OCI-M2 (cell line): ENCODE measurements around the gene HOXB8.

Source experiments
- DNase-seq: peaks from one replicate; lab custom pipeline; 2025; ENCODE audit not compliant: unreplicated experiment; lab: John Stamatoyannopoulos, UW

Gene HOXB8

DNA sequence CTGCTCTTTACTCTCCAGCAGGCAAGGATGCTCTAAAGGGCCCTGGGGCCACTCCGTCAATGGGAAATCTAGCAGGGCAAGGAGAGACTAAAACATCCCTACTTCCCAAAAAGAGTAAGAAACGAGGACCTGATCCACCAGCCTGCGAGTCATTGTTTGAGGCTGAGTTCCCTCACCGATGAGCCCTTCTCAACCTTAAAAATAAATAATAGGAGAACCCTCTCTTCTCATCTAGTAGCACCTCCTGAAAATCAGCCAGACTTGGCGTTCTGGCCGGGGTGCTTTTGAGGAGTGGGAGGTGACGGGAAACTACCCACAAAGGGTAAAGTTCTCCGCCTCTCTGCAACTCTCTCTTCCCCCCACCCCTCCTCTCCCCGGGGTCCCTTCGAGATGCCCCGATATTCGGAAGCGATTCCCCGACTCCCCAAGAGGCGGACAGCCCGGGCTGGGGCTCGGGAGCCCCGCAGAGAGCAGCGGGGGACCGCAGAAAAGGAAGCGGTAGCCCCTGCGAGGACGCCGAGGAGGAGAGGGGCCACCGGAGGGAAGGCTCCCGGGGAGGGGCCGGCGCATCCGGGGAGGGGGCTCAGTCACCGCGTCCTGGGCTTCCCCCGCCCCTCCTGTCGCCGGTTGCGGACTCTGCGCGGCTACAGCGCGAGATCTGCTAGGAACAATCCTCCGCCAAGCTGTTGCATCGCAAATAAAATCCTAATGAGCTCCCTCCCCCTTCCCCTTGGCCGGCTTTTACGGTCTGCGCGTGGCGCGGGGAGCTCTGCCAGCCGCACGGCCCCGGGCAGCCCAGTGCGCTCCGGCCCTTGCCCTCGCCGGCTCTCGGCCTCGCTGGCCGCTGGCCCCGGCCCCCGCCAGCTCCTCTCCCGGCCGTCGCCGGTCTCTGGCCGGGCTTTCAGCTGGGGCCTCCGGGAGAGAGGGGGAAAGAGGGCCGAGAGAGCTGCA, 9.7 kb upstream of the HOXB8 start:
- DNase-seq: no peak

DNA sequence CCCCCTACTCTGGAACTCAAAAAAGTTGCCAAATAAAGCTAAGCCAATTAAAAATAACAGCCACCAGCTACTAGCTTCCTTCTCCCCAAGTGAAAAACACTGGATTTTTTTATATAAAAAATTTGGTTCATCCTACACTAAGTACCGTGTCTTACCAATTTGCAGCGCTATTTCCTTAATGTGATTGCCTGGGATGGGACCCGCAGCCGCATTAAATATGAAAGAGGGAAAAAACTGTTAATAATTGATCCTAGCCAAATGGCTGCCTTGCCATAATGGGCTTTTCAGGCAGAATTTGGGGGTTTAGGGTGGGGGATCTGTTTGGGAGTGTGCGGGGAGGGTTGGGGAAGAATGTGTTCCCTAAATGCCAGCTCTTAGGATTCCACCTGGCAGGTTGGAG, 9.0 kb upstream of the HOXB8 start:
- no peak for DNase-seq

DNA sequence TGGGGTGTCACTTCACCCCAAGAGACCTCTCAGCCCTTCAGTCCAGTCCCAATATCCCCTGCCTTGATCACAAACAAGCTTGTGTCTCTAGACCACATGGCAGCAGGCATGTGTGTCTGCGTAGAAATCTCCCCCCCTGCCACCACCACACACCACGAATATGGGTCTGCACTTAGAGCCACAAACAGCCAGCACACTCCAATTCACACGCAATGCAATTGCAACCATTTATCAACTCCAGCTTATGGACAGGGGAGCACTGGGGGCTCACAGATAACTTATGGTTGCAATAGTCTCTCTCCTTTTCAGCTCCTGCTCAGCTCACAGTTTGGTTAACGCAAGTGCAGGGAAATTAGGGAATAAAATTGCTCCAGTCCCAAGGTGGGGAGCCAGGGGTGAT, 8.5 kb upstream of the HOXB8 start:
- no peak for DNase-seq

DNA sequence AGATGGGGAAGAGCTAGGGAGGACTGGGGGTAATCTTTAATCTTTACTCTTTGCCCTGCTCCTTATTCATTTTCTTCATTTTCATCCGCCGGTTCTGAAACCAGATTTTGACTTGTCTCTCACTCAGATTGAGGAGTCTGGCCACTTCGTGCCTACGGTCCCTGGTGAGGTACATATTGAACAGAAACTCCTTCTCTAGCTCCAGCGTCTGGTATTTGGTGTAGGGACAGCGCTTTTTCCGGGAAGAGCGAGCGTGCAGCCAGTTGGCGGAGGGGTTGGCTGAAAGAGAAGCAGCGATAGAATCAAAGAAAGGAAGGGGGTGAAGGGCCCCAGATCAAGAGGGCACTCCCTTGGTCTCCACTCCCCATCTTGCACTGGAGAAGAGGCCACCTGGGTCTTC, 7.8 kb upstream of the HOXB8 start:
- no peak for DNase-seq

DNA sequence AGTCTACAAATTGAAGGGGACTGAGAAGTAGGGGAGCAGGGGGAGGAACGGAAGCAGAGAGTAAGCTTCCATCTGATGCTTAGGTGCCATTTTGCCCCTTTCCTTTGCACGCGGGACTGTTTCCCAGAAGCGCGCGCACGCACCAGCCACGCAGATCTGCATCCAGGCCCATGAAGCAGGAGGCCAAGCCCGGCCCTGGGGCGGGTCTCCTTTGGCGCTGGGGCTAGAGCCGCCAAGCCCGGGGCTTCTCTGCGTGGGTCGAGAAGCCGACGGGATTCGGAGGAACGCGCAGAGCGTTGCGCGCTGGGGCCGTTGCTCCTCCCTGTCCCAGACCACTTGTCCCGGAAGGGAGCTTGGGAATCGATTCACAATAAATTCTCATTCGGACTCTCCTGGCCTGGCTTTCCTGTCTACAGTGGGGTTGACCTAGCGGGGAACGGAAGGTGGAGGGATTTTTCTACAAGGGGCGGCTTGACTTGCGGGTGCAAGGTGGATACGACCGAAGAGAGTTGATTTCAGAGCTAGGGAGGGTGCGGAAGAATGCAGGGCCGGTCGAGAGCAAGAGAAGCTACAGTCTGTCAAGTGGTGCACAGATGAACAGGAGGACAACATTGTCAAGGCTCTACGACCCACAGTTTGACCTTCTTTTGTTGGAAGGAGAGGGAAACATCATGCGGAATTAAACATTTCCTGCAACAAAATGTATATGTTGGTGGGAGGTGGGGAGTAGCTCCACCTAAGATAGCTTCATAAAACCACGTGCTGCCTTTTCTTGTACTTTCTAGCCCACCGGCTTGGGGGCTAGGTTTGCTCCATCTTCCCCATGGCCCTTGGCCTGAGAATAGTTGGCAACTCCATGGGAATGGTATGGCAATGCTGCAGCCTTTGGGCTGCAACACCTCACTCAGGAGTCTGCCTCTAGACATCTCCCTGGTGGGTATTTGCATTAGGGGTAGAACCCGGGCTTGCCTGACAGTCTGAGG, 6.6 kb upstream of the HOXB8 start:
- no peak for DNase-seq

DNA sequence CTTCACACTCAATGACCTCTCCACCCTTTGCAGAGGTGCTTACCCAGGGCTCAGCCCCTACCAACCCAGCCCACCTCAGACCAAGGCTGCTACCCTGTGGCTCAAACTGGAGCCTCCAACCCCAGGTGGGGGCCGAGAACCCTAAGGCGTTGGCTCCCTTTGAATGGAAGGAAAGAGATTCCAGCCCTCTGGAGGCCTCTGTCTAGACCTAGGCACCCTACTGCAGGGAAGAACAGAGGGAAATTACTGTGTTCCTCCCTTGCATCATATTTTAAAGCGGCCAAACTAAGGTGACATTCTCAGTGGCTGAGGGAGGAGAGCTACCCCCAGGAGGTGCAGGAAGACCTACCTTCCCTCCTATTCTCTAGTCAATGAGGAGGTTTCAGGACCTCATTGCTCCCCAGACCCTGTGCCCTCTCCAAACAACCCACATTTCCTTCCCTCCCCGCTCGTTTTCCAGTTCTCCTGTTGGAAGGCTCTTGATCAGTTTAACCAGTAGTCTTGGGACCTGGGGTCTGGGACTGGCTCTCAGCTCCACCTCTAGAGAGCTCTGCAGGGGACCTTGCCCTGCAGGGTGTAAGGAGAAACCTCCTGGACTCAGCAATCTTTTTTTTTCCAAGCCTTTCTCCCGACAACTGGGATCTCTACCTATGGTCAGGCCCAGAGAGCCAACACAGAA, 5.5 kb upstream of the HOXB8 start:
- DNase-seq: no peak

DNA sequence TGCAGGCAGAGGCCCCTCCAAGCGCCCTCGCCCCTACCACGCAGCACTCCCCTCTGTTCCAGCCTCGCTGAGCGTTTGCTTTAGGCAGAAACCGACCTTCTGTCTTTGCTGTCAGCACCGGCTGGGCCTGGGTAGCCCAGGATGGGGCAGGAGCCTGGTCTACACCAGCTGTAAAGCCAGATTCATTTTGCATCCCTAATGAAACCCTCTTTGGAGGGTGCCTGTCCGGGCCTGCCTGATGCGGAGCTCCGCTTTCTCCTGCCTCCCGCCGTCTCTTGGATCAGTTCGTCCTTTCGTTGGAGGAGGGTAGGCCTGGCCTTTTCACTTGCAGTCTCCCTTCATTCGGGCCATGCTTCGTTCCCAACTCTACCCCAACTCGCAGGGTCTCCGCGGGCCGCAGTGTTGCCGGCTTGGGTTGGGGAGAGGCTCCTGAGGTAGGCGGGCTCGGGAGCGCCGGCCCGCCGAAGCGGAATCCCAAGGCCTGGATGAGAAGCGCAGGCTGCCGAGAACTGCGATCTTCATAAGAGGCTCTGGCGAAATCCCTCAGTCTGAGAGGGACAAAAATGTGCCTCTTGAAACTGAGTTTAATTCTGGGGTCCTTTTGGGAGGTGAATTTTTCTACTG, 4.8 kb upstream of the HOXB8 start:
- no peak for DNase-seq

DNA sequence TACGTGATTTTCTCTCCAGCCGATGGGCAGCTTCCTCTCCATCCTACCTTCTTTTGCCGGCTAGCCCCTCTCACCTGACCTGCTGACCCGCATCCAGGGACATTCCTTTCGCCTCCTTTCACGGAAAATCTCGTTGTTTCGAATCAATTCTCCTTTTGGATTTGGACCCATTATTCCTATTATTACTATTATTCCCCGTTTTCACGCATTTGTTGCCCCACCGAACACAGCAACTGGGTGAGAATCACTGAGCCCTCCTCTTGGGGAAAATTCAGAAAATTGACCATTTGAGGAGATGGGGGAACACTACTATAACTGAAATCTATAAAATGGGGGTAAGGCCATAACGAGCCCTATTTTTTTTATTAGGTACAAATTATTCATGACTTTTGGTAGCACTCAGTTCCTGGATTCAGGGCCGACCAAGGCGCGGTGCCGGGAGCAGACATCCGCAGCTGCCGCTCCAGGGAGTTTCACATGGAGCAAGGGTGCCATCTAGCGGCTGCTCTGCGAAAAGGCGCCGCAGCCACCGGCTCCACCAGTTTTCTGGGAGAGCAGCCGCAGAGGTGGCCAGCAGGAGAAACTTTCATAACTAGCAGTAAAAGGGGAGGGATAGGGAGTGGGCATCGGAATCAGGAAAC, 3.3 kb upstream of the HOXB8 start:
- peak; percentile 58 for DNase-seq

DNA sequence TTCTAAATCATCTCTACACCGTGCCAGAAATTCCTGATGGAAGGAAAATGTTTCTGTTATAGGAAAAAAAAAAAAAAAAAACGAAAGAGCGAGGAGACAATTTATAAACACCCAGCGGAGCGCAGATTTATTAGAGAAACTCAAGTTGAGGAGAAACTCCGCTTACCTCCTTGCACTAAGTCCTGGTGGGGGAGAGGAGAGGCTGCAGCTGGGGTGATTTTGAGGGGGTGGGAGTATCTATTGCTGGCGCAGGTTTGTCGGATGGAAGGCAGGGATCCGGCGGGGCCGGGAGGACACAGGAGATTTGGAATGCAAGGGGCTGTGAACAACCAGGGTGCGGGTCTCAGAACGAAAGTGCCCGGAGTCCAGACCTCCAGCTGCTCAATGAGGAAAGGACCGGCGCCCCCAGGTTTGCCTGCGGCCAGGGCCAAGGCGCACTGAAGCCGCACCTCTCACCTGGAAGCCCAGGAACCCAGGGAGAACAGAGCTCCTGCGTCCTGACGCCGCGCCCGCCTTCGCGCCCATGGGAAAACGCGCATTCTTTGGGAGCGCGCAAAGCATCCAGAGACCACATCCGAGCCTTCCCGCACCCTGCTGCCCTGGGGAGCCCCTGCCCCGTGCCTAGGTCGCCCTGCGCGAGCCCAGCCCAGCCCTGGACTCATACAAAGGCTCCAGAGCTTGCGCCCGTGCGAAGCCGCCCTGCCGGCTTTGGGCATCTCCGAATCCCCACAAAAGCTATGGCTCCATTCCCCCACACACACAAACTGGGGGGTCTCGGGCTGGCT, 2.6 kb upstream of the HOXB8 start:
- DNase-seq: no peak

DNA sequence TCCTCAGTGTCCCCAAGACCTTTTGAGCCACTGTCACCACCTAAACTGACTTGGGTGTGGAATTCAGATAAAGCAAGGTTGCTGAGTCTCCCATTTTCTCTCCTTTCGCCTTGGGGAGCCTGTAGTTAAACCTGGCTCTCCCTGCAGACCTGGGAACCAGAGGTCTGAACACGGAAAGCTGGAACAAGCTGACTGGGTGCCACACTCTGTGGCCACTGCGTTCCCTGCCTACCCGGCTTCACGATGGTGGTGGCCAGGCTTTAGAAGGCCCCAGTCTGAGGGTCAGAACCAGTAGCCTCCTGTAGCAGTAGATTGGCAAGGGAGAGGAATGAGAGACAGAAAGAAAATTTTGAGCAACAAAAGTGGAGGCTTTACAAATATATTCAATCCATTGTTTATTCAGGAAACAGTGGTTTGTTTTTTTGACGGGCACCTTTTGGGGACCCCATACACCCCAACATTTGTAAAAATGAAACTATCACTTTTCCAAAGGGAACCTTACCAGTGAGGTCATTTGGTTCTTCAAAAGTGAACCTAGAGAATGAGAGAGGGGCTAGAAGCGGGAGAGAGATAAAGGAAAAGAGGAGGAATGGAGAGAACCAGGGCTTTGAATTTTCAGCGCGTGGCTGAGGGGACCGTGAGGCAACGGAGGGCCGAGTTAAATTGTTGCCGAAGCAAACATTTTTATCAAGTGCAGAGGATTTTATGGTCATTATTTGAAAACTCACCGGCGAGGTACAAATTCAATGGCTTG, 1.8 kb upstream of the HOXB8 start:
- no peak for DNase-seq

DNA sequence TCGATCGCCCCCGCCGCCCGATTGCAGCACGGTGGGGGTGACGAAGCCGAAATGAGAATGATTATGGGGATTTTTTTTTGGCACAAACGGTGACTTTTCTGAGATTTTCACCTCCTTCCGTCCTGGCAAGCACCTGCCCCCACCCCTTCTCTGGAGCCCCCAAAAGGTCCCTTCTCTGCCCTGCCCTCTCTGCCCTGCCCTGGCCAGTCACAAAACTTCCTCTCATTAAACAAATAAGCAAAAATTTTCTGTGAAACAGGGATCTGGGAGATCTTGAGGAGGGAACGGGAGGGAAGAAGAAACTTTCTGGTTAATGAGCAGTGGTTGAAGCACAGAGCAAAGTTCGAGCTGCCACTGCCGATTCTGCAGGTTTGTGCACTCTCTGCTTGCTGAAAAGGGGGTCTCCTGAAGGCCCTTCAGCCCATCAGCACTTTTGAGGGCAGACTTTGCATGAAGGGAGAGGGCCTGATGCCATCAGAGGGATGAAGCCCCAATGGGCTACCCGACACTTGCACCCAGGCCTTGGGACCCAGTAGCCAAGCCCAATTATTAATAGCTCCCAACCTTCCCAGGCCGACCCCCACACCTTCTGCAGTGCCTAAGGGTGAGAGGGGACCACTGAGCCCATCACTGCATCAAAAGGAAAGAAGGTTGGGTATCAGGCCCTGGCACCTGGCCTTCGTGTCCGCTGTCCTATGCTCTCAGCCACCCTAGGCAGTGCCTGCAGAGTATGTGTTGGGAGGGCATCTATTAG, 1.0 kb upstream of the HOXB8 start:
- DNase-seq: no peak

DNA sequence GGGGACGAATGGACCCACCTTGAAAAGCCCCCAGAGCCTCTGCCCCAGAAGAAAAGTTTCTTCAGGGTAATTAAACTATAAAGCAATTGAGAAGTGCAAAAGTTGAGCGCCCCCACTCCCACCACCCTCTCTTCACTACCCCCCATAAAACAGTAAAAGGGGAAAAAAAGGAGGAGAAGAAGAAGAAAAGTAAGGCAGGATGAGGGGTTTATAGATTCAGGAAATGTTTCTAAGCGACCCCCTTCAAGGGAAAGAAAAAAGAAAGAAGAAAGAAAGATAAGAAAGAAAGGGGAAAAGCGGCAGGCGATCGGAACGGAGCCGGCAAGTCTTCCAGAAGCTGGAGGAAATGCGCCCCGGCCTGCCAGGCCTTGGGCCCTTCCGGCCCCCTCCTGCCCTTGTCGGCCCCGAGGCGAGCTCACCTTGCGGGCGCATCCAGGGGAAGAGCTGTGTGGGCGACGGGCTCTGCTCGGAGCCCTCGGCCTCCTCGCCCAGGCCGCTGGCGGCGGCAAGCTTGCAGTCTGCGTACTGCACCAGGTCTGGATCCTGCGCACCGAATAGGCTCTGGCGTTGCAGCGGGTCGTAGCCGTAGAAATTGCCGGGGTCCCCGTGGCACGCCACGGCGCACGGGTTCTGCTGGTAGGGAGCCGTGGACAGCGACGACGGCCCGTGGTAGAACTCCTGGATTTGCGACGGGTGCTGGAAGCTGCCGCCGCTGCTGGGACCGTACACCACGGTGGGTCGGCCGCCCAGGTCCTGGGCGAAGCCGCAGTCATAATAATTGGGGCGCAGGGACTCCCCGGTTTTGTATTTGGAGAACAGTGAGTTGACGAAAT, 1.0 kb downstream of the HOXB8 start:
- no peak for DNase-seq

DNA sequence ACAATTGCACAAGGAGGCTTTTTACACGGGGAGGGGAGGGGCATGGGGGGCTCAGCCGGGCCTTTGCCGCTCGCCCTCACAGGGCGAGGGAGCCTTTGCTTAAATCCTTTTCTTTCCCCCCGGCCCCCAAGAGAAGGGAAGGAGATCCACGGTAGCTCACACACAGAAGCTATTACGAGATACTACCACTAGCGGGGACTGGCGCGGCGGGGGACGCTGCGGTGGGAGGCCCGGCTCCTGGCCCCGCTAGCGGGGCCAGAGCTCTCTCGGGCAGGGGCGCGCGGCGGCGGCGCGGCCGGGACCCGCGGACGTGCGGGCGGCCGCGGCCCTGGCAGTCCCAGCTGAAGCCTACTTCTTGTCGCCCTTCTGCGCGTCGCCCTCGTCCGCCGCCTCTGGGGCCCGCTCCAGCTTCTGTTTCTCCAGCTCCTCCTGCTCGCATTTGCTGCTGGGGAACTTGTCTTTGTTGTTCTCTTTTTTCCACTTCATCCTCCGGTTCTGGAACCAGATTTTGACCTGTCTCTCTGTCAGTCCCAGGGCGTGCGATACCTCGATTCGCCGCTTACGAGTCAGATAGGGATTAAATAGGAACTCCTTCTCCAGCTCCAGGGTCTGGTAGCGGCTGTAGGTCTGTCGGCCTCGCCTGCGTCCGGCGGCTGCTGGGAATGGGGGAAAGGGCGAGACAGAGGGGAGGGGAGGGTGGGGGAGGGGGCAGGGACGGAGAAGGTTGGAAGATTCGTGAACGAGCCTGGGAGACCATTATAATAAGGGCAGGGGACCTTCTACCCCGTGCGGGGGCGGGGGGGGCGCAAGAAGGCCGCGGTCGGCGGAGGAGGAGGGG, 2.0 kb downstream of the HOXB8 start:
- DNase-seq: no peak

DNA sequence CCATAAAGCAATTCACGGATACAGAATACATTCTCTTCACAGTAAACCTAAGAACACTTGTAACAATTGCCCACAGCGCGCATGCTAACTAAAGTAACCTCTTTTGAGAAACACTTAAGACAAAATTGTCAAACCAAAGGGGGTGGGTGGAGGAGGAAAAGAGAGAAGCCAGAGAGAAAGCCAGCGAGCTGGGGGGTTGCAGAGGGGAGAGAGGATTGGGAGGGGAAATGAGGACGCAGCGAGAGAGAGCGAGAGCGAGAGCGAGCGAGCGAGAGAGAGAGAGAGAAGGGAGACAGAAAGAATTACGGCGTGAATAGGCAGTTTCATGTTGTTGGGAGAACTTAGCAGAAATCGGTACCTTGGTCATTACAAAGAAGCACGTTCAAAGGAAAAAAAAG, 2.6 kb downstream of the HOXB8 start:
- no peak for DNase-seq

DNA sequence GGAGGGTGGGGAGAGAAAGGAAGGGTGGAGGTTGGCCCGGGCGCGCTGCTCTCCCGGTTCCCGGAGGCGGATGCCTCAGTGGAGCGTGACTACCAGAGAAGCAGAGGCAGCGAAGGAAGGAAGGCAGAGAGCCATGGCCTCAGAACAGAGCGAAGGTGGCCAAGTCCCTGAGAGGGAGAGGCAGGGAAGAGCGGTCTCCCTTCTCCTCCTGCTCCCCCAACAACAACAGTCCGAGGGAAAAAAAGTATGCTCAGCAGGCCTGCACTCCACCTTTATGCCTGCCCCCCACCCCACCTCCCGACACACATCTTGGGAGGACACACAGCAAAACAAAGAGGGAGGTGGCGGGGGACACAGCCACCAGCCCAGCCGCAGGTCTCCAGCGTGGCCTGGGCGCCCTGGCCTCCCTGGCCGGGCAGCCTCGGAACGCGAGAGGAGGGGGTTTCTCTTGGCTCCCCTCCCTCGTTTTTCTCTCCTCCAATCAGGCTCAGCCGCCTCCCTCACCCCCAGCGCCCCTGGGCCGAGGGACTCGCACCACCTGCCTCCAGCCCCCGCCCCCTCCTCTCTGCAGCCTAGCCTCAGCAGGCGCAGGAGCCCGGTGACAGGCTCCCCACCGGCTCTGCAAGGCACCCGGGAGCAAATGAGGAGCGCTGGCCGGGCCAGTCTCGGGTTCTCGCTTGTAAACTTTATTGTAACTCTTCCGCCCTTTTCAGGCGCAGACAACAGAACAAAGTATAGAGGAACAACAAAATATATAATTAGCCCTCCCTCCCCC, 3.2 kb downstream of the HOXB8 start:
- DNase-seq: no peak

DNA sequence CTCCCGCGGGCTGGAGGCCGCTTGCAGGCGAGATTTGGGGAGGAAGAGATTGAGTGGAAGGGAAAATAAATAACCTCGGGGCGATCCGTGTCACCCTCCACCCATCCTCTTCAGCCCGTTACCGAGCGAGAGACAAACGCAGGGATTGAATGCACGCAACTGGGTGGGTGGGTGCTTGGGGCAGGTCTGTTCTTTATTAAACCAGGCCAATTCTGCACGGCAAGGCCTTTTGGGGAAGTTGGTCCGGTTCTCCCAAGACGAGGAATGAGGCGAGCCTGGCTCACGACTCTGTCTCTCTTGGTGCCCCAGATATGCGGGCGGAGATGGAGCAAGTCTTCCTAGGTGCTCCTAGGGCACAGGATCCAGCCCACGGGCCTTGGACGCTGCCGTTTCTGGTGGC, 3.9 kb downstream of the HOXB8 start:
- DNase-seq: no peak
